Thoracic aorta (tissue), 2 donors: ENCODE data around the gene NSMCE1. TPM values are rescaled to one million over a fixed set of nuclear protein-coding genes. Genes with fewer than 3 reads are reported as not detected.
"Not testable (repeated sequence)": the region's sequence is repeated elsewhere in the genome, so short reads cannot be mapped to it uniquely, and the experiment has no call there.

Experiments
- ATAC-seq: fragments of 150-250 bp; one replicate; pipeline ENCODE4 v1.8.0; 2017; ENCODE audit warnings: low read depth; ENCODE audit not compliant: insufficient number of reproducible peaks, low FRiP score
- DNase-seq: peaks from one replicate; pipeline ENCODE4 v3.0.0-alpha.2; 2020; ENCODE audit warnings: low spot score
- H3K27ac ChIP-seq, 2 donors: fragments of 200-600 bp; sonication (generic); 1 replicate in 1 of 2; 2 replicates in 1 of 2; pipeline ENCODE4 v1.5.1; 2016; ENCODE audit warnings: mild to moderate bottlenecking in 2 of 2, moderate library complexity in 2 of 2
- H3K27me3 ChIP-seq: fragments of 200-600 bp; sonication (generic); replicated peaks from 2 replicates; pipeline ENCODE4 v1.6.0; 2016; ENCODE audit warnings: mild to moderate bottlenecking; ENCODE audit not compliant: insufficient read depth
- H3K36me3 ChIP-seq: fragments of 200-600 bp; sonication (generic); one replicate; pipeline ENCODE4 v1.5.1; 2016
- H3K4me1 ChIP-seq, 2 donors: fragments of 200-600 bp; sonication (generic); 1 replicate in 1 of 2; 2 replicates in 1 of 2; pipeline versions ENCODE4 v1.5.1 to v1.6.0; 2016; ENCODE audit warnings: low read depth in 2 of 2, mild to moderate bottlenecking in 1 of 2; ENCODE audit not compliant: control insufficient read depth in 1 of 2
- H3K4me3 ChIP-seq: fragments of 200-600 bp; sonication (generic); 2 replicates; pipeline ENCODE4 v1.5.1; 2016; ENCODE audit warnings: mild to moderate bottlenecking
- H3K9me3 ChIP-seq: fragments of 200-600 bp; sonication (generic); 2 replicates; pipeline ENCODE4 v1.5.1; 2016
- CTCF ChIP-seq: fragments of 200-600 bp; sonication (generic); IDR thresholded peaks from one replicate; pipeline ENCODE4 v1.5.1; 2019; ENCODE audit warnings: antibody characterized with exemption
- total RNA-seq, 2 donors: library from RNA; depleted of rRNA; stranded (reverse); fragments of >200 nt; gene quantifications; one replicate each; pipeline versions ENCODE4 v1.1.0 to v1.2.3, GENCODE V29; 2016

The NSMCE1 gene
- total RNA-seq, 2 donors from 2014 or later = 23.8 to 44.5 TPM

GRCh38 chr16:27253526-27253930, 15.0 kb downstream of the NSMCE1 start:
- TF ChIP-seq CTCF = no peak
- H3K4me1 ChIP-seq = peaks cover 4 to 38% of the 10 kb centered on the region in 2 donors
- ATAC-seq (peak; percentile 91), DNase-seq (no peak)
- H3K4me3 ChIP-seq = no peak overlapping the region
- no peaks in the 10 kb centered on the region for H3K27me3 ChIP-seq
- H3K36me3 ChIP-seq = peaks cover 10% of the 10 kb centered on the region
- H3K27ac ChIP-seq = peak overlapping the region; percentile 63 to 66
- no peaks in the 10 kb centered on the region for H3K9me3 ChIP-seq

- H3K27ac ChIP-seq = no peak overlapping the region
- peaks cover 10% of the 10 kb centered on the region for H3K36me3 ChIP-seq
- no peak overlapping the region for H3K4me3 ChIP-seq
- DNase-seq (no peak), ATAC-seq (no peak)
- H3K27me3 ChIP-seq = no peaks in the 10 kb centered on the region
- H3K4me1 ChIP-seq = peaks cover 4 to 29% of the 10 kb centered on the region in 2 donors
- no peaks in the 10 kb centered on the region for H3K9me3 ChIP-seq
- no peak for TF ChIP-seq CTCF
These were observed 16.4 kb downstream of the NSMCE1 start for GRCh38 chr16:27252206-27252585.

- ATAC-seq (no peak), DNase-seq (no peak)
- no peak for TF ChIP-seq CTCF
- no peaks in the 10 kb centered on the region for H3K27me3 ChIP-seq
- H3K4me1 ChIP-seq = peaks cover 4 to 31% of the 10 kb centered on the region in 2 donors
- H3K27ac ChIP-seq = no peak overlapping the region
- H3K36me3 ChIP-seq = peaks cover 6% of the 10 kb centered on the region
- H3K4me3 ChIP-seq = no peak overlapping the region
- H3K9me3 ChIP-seq = no peaks in the 10 kb centered on the region
These were observed 16.9 kb downstream of the NSMCE1 start for GRCh38 chr16:27251541-27252205.

- not testable (repeated sequence) for H3K27me3 ChIP-seq, H3K27ac ChIP-seq, DNase-seq, H3K4me3 ChIP-seq, ATAC-seq, H3K36me3 ChIP-seq, H3K9me3 ChIP-seq
- H3K4me1 ChIP-seq = peaks cover 30 to 42% of the 10 kb centered on the region in 2 donors
These were observed 19.7 kb downstream of the NSMCE1 start for GRCh38 chr16:27248886-27249285.

- Histone ChIP-seq H3K27ac (no peak overlapping the region), H3K4me3 (no peak overlapping the region), H3K4me1 (peaks cover 32 to 40% of the 10 kb centered on the region in 2 donors), H3K36me3 (no peaks in the 10 kb centered on the region), H3K27me3 (no peaks in the 10 kb centered on the region), H3K9me3 (no peaks in the 10 kb centered on the region)
- DNase-seq = no peak
- ATAC-seq = no peak
- TF ChIP-seq CTCF = no peak
These were observed 20.5 kb downstream of the NSMCE1 start for GRCh38 chr16:27248036-27248435.

GRCh38 chr16:27247076-27247475, 21.5 kb downstream of the NSMCE1 start:
- H3K4me3 ChIP-seq, H3K27me3 ChIP-seq, H3K36me3 ChIP-seq, H3K27ac ChIP-seq, H3K9me3 ChIP-seq, ATAC-seq, DNase-seq: not testable (repeated sequence)
- H3K4me1 ChIP-seq = peaks cover 40 to 45% of the 10 kb centered on the region in 2 donors
